Epithelial cell of umbilical artery (primary cell): ENCODE results near the gene GOLGA7B. TPM values are rescaled to one million over a fixed set of nuclear protein-coding genes. Genes with fewer than 3 reads are reported as not detected.

Source experiments
- total RNA-seq: library from RNA; depleted of rRNA; stranded (reverse); fragments of >200 nt; gene quantifications from 2 replicates; pipeline ENCODE4 v1.2.3, GENCODE V29; 2014

GOLGA7B gene
- not detected in 2 replicates for total RNA-seq

DNA sequence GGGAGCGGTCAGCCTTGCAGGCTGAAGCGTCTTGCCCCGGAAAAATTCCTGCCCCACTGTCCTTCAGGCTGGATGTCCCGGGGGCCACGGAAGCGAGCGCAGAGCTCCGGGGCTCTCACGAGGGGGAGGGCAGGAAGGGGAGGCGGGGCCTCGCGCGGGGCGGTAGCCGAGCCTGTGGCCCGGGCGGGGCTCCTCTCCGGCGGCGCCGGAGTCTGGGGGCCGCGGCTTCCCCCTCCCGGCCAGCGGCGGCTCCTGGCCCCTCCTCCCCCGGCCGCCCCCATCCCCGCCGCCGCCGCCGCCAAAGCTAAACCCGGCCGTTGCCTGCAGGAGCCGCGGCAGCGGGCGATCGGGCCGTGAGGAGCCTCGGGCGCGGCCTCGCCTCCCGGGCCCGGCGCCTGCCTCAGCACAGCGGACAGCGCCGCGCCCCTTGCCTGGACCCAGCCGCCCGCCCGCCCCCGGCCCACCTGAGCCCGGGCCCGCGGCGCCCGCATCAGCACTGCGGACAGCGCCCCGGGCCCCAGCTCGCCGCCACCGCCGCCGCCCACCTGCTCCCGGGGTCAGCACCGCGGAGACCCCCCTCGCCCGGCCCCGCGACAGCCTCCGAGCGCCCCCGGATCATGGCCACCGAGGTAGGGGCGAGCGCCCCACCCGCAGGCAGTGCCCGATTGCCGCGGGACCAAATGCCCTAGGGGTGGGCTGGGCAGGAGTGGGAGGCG is at the start of gene GOLGA7B:
Gene GOLGA7B, plus strand, starts transcription at position 157 of the 716 bp plus-strand sequence. Its CDS starts 461 bp downstream, at position 618.

Other genes starting within 250 kb of the GOLGA7B start
- gene MORN4, start 216.3 kb upstream of the GOLGA7B start, total RNA-seq = 2.3 and 9.1 TPM in 2 replicates
- 11.4 and 17.2 TPM in 2 replicates for gene PI4K2A, start 209.2 kb upstream of the GOLGA7B start, total RNA-seq
- 1.5 and 1.9 TPM in 2 replicates for gene AVPI1, start 162.6 kb upstream of the GOLGA7B start, total RNA-seq
- 12.9 and 13.3 TPM in 2 replicates for gene MARVELD1, start 136.1 kb upstream of the GOLGA7B start, total RNA-seq
- gene ZFYVE27, start 112.7 kb upstream of the GOLGA7B start, total RNA-seq = 18.5 and 19.2 TPM in 2 replicates
- gene SFRP5, start 77.8 kb upstream of the GOLGA7B start, total RNA-seq = not detected in 2 replicates
- gene CRTAC1, start 180.8 kb downstream of the GOLGA7B start, total RNA-seq = 0.30 and 0.32 TPM in 2 replicates